Liver (tissue), 9 donors: Measurements from ENCODE around the gene PHB1. TPM values are rescaled to one million over a fixed set of nuclear protein-coding genes. Genes with fewer than 3 reads are reported as not detected.

Experiments
- DNase-seq: peaks from one replicate; pipeline ENCODE4 v3.0.0-alpha.2; 2017; ENCODE audit warnings: low spot score
- H3K27ac ChIP-seq, 2 donors: one replicate each; pipeline ENCODE4 v1.7.0; 2013; ENCODE audit warnings: inconsistent platforms in 2 of 2, low read length in 2 of 2, control low read depth in 1 of 2, low read depth in 1 of 2, mild to moderate bottlenecking in 1 of 2
- H3K27me3 ChIP-seq, 4 donors: one replicate each; pipeline versions ENCODE4 v1.6.1 to v1.7.0; 2013; ENCODE audit warnings: low read length in 3 of 4, inconsistent platforms in 1 of 4, mild to moderate bottlenecking in 1 of 4, moderate library complexity in 1 of 4; ENCODE audit not compliant: control insufficient read depth in 4 of 4, insufficient read depth in 4 of 4
- H3K36me3 ChIP-seq, 4 donors: one replicate each; pipeline versions ENCODE4 v1.6.1 to v1.7.0; 2013; ENCODE audit warnings: low read length in 3 of 4, mild to moderate bottlenecking in 3 of 4, low read depth in 1 of 4, moderate library complexity in 1 of 4; ENCODE audit not compliant: control insufficient read depth in 4 of 4, insufficient read depth in 3 of 4
- H3K4me1 ChIP-seq, 4 donors: one replicate each; pipeline versions ENCODE4 v1.6.1 to v1.7.0; 2013; ENCODE audit warnings: low read length in 3 of 4, mild to moderate bottlenecking in 3 of 4, moderate library complexity in 1 of 4; ENCODE audit not compliant: control insufficient read depth in 4 of 4, insufficient read depth in 4 of 4
- H3K4me3 ChIP-seq, 3 donors: one replicate each; pipeline versions ENCODE4 v1.6.1 to v1.7.0; 2013; ENCODE audit warnings: low read length in 3 of 3, control low read depth in 1 of 3, low read depth in 1 of 3, mild to moderate bottlenecking in 1 of 3
- H3K9ac ChIP-seq, 2 donors: one replicate each; pipeline ENCODE4 v1.7.0; 2013; ENCODE audit warnings: low read length in 2 of 2, mild to moderate bottlenecking in 2 of 2, moderate library complexity in 2 of 2, control low read depth in 1 of 2, low read depth in 1 of 2
- H3K9me3 ChIP-seq, 4 donors: one replicate each; pipeline versions ENCODE4 v1.6.1 to v1.7.0; 2013; ENCODE audit warnings: low read length in 3 of 4; ENCODE audit not compliant: control insufficient read depth in 4 of 4
- FOXA2 ChIP-seq: IDR thresholded peaks from 2 replicates; pipeline ENCODE4 v1.6.1; 2016; ENCODE audit warnings: antibody characterized with exemption
- NR2F2 ChIP-seq: IDR thresholded peaks from 2 replicates; pipeline ENCODE4 v1.6.1; 2016; ENCODE audit warnings: antibody characterized with exemption
- RAD21 ChIP-seq, 2 donors: IDR thresholded peaks; 2 replicates each; pipeline ENCODE4 v1.6.1; 2016; ENCODE audit warnings: antibody characterized with exemption in 2 of 2, mild to moderate bottlenecking in 2 of 2
- RXRA ChIP-seq, 2 donors: IDR thresholded peaks; 2 replicates each; pipeline ENCODE4 v1.6.1; 2017 to 2018; ENCODE audit warnings: antibody characterized with exemption in 2 of 2, mild to moderate bottlenecking in 1 of 2
- SP1 ChIP-seq: IDR thresholded peaks from 2 replicates; pipeline ENCODE4 v1.6.1; 2018; ENCODE audit warnings: antibody characterized with exemption, mild to moderate bottlenecking
- WGBS: extraction: QIAGEN DNeasy Blood & Tissue Kit; methylation state at CpG from one replicate; pipeline ENCODE4 v1.1.7; 2013; 5-methylcytosine and 5-hydroxymethylcytosine counted together
- polyA plus RNA-seq, 2 donors: library from polyadenylated mRNA; stranded (reverse) in 1 of 2; unstranded in 1 of 2; fragments of 200-250 nt in 1 of 2; fragments of >200 nt in 1 of 2; fragmentation: Nextera tagmentation in 1 of 2; extraction: Ambion mirVana in 1 of 2; gene quantifications; one replicate each; pipeline versions ENCODE4 v1.2.1 to v1.2.3, GENCODE V29; 2013 to 2015
- total RNA-seq, 2 donors: library from RNA; depleted of rRNA; stranded (reverse); fragments of >200 nt; gene quantifications; one replicate each; pipeline ENCODE4 v1.2.3, GENCODE V29; 2014
- TF ChIP-seq, protein P1 (sequence below): IDR thresholded peaks from 2 replicates; pipeline ENCODE4 v1.6.1; 2016; ENCODE audit warnings: antibody characterized with exemption
- TF ChIP-seq, protein P2 (sequence below): IDR thresholded peaks from 2 replicates; pipeline ENCODE4 v1.6.1; 2016; ENCODE audit warnings: antibody characterized with exemption
- TF ChIP-seq, protein P3 (sequence below): IDR thresholded peaks from 2 replicates; pipeline ENCODE4 v1.6.1; 2016; ENCODE audit warnings: antibody characterized with exemption
- TF ChIP-seq, protein P4 (sequence below): fragments of 150-350 bp; IDR thresholded peaks from 2 replicates; pipeline ENCODE4 v1.5.1; 2017; ENCODE audit warnings: improper control_type of control experiment, low read depth, low read length; ENCODE audit not compliant: missing input control
- donor health status: healthy.
- donor health status: healthy.
- donor health status: healthy.
- donor health status: healthy.
- donor health status: healthy.

The PHB1 gene
- total and polyA plus RNA-seq, 4 donors: 52.5 to 149 (median 98.5) TPM

DNA sequence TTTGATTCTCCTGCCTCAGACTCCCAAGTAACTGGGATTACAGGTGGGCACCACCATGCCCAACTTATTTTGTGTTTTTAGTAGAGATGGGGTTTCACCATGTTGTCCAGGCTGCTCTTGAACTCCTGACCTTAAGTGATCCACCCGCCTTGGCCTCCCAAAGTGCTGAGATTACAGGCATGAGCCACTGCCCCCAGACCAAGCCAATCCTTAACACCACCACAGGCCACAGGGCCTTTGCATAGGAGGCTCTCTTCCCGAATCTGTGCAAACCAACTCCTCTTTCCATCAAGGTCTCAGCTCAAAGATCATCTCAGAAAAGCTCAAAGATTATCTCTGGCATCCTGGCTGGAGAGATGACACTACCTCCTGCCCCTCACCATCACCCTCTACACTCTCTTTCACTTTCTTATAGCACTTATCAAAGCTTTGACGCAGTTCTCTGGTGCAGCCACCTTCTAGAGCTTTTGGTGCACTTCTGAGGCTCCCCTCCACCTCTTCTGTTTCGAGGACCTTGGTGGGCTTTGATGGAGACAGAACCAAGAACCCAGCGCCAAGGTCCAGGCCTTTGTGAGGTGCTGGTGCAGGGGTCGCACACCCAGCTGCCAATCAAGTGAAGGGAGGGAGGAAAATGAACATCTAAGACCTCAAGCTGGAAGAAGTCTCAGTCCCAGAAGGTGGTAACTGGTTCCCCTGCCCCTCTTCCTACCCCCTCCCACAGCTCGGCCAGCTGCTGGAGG is 23.2 kb upstream of the PHB1 start:
- WGBS: 69% methylated on average over 7 of the region's 7 CpGs
- no peak for TF ChIP-seq RAD21 (IDR thresholded peaks at IDR 0.05)
- TF ChIP-seq, protein P1, sequence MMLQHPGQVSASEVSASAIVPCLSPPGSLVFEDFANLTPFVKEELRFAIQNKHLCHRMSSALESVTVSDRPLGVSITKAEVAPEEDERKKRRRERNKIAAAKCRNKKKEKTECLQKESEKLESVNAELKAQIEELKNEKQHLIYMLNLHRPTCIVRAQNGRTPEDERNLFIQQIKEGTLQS: no peak
- TF ChIP-seq, protein P2, sequence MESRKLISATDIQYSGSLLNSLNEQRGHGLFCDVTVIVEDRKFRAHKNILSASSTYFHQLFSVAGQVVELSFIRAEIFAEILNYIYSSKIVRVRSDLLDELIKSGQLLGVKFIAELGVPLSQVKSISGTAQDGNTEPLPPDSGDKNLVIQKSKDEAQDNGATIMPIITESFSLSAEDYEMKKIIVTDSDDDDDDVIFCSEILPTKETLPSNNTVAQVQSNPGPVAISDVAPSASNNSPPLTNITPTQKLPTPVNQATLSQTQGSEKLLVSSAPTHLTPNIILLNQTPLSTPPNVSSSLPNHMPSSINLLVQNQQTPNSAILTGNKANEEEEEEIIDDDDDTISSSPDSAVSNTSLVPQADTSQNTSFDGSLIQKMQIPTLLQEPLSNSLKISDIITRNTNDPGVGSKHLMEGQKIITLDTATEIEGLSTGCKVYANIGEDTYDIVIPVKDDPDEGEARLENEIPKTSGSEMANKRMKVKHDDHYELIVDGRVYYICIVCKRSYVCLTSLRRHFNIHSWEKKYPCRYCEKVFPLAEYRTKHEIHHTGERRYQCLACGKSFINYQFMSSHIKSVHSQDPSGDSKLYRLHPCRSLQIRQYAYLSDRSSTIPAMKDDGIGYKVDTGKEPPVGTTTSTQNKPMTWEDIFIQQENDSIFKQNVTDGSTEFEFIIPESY: no peak
- no peak for TF ChIP-seq SP1
- TF ChIP-seq RXRA (IDR thresholded peaks at IDR 0.05): no peak
- TF ChIP-seq, protein P3, sequence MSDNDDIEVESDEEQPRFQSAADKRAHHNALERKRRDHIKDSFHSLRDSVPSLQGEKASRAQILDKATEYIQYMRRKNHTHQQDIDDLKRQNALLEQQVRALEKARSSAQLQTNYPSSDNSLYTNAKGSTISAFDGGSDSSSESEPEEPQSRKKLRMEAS: no peak
- TF ChIP-seq, protein P4, sequence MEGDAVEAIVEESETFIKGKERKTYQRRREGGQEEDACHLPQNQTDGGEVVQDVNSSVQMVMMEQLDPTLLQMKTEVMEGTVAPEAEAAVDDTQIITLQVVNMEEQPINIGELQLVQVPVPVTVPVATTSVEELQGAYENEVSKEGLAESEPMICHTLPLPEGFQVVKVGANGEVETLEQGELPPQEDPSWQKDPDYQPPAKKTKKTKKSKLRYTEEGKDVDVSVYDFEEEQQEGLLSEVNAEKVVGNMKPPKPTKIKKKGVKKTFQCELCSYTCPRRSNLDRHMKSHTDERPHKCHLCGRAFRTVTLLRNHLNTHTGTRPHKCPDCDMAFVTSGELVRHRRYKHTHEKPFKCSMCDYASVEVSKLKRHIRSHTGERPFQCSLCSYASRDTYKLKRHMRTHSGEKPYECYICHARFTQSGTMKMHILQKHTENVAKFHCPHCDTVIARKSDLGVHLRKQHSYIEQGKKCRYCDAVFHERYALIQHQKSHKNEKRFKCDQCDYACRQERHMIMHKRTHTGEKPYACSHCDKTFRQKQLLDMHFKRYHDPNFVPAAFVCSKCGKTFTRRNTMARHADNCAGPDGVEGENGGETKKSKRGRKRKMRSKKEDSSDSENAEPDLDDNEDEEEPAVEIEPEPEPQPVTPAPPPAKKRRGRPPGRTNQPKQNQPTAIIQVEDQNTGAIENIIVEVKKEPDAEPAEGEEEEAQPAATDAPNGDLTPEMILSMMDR: no peak
- Histone ChIP-seq H3K4me3 (no peak overlapping the region), H3K27ac (no peak overlapping the region), H3K36me3 (no peaks in the 10 kb centered on the region), H3K9ac (no peak overlapping the region), H3K9me3 (no peaks in the 10 kb centered on the region), H3K4me1 (peaks cover 0 to 21% (median 8%) of the 10 kb centered on the region in 4 donors), H3K27me3 (peaks cover 0 to 4% (median 0%) of the 10 kb centered on the region in 4 donors)
- DNase-seq: no peak

DNA sequence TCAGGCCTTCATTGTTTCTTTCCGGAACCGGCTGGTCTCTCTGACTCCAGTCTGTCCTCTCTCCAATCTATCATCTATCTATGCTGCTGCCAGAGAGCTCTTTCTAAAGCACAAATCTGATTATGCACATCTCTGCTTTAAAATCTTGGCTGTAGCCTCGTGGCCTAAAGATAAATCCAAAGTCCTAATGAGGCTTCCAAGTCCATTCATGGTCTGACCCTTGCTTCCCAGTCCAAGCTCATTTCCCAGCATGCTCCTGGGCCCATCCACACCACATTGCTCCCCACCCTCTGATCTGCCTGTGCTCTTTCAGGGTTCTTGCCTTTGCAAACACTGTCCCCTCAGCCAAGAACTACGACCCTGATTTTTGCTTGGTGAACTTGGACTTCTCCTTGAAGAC is 21.5 kb upstream of the PHB1 start:
- H3K36me3 ChIP-seq: no peaks in the 10 kb centered on the region
- H3K27ac ChIP-seq: no peak overlapping the region
- no peak overlapping the region for H3K9ac ChIP-seq
- no peak overlapping the region for H3K4me3 ChIP-seq
- peaks cover 0 to 4% (median 0%) of the 10 kb centered on the region in 4 donors for H3K27me3 ChIP-seq
- no peak for DNase-seq
- 65% methylated on average over 4 of the region's 4 CpGs for WGBS
- peak; percentile 11 for TF ChIP-seq NR2F2
- TF ChIP-seq, protein P2: no peak
- H3K4me1 ChIP-seq: peaks cover 0 to 21% (median 8%) of the 10 kb centered on the region in 4 donors
- H3K9me3 ChIP-seq: no peaks in the 10 kb centered on the region

DNA sequence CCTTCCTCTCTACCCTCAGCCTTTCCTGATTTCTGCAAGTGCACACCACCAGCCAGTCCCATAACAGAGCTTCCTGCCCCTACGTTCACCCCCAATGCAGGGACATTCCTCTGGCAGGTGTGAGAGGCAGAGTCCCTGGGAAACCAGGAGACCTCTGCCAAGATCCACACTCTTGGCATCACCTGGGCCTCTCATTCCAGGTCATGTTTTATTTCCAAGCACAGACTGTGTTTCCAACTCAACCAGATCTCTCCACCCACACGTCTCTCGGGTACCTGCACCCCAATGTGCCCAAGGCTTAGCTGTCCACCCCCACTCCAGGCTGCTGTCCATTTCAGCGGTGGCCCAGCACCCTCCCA is 21.0 kb upstream of the PHB1 start:
- peaks cover 0 to 4% (median 0%) of the 10 kb centered on the region in 4 donors for H3K27me3 ChIP-seq
- TF ChIP-seq, protein P3: no peak
- TF ChIP-seq FOXA2: no peak
- H3K9ac ChIP-seq: no peak overlapping the region
- 32% methylated on average over 4 of the region's 4 CpGs for WGBS
- H3K27ac ChIP-seq: no peak overlapping the region
- no peak for DNase-seq
- H3K4me3 ChIP-seq: no peak overlapping the region
- no peaks in the 10 kb centered on the region for H3K36me3 ChIP-seq
- H3K9me3 ChIP-seq: no peaks in the 10 kb centered on the region
- peaks cover 0 to 21% (median 8%) of the 10 kb centered on the region in 4 donors for H3K4me1 ChIP-seq
